SK-N-SH (cell line): ENCODE results near the gene SMIM12. TPM values are rescaled to one million over a fixed set of nuclear protein-coding genes. Genes with fewer than 3 reads are reported as not detected.

Source experiments
- CTCF ChIA-PET: fragments of 300-600, 350-600 bp; formaldehyde crosslinking; extraction: SDS; loops from one replicate; lab custom pipeline; 2021; lab: Yijun Ruan, JAX
- POLR2A ChIA-PET: fragments of 350-600 bp; sonication (Branson Sonifier 250); formaldehyde crosslinking; extraction: SDS; loops from one replicate; lab custom pipeline; 2020; ENCODE audit warnings: antibody characterized with exemption, inconsistent platforms; lab: Yijun Ruan, JAX
- DNase-seq: peaks from one replicate; pipeline ENCODE4 v3.0.0; 2012
- H2AFZ ChIP-seq: fragments of 200-600 bp; sonication (generic); 2 replicates; pipeline ENCODE4 v1.8.1; 2016; ENCODE audit warnings: antibody characterized with exemption, mild to moderate bottlenecking, low read depth
- H3F3A ChIP-seq: fragments of 200-600 bp; sonication (generic); replicated peaks from 2 replicates; pipeline ENCODE3; 2016; ENCODE audit warnings: antibody characterized with exemption, mild to moderate bottlenecking; ENCODE audit not compliant: insufficient read depth
- H3K27ac ChIP-seq, 2 experiments: fragments of 200-500 bp in 1 of 2; fragments of 200-600 bp in 1 of 2; sonication (Bioruptor generic) in 1 of 2; sonication (generic), shearing (Covaris generic) in 1 of 2; 2 replicates each; pipeline versions ENCODE4 v1.5.1 to v1.6.1; 2014 to 2016; ENCODE audit warnings: low read depth in 2 of 2, inconsistent platforms in 1 of 2, low read length in 1 of 2, mild to moderate bottlenecking in 1 of 2, mixed read lengths in 1 of 2
- H3K27me3 ChIP-seq: fragments of 200-600 bp; sonication (generic), shearing (Covaris generic); 2 replicates; pipeline ENCODE4 v1.6.1; 2016; ENCODE audit warnings: mixed run types; ENCODE audit not compliant: insufficient read depth
- H3K36me3 ChIP-seq, 2 experiments: fragments of 200-500 bp in 1 of 2; fragments of 200-600 bp in 1 of 2; sonication (Bioruptor generic) in 1 of 2; sonication (generic) in 1 of 2; replicated peaks in 1 of 2; 2 replicates each; pipeline versions ENCODE3 to v1.5.1; 2014 to 2016; ENCODE audit warnings: low read length in 1 of 2, mild to moderate bottlenecking in 1 of 2; ENCODE audit not compliant: insufficient read depth in 2 of 2, control insufficient read depth in 1 of 2
- H3K4me1 ChIP-seq, 2 experiments: fragments of 200-500 bp in 1 of 2; fragments of 200-600 bp in 1 of 2; sonication (Bioruptor generic) in 1 of 2; sonication (generic), shearing (Covaris generic) in 1 of 2; 2 replicates each; pipeline versions ENCODE4 v1.5.1 to v1.6.1; 2014 to 2016; ENCODE audit warnings: low read depth in 1 of 2, low read length in 1 of 2, mixed run types in 1 of 2; ENCODE audit not compliant: insufficient read depth in 2 of 2, control insufficient read depth in 1 of 2
- H3K4me2 ChIP-seq: fragments of 200-600 bp; sonication (generic), shearing (Covaris generic); 2 replicates; pipeline ENCODE4 v1.6.1; 2017; ENCODE audit warnings: mixed run types
- H3K4me3 ChIP-seq, 2 experiments: fragments of 200-500 bp in 1 of 2; fragments of 200-600 bp in 1 of 2; sonication (Bioruptor generic) in 1 of 2; sonication (generic), shearing (Covaris generic) in 1 of 2; 2 replicates each; pipeline versions ENCODE4 v1.5.1 to v1.8.1; 2014 to 2016; ENCODE audit warnings: low read depth in 2 of 2, inconsistent platforms in 1 of 2, low read length in 1 of 2, mild to moderate bottlenecking in 1 of 2, mixed read lengths in 1 of 2, moderate library complexity in 1 of 2
- H3K79me2 ChIP-seq: fragments of 200-600 bp; sonication (generic); 2 replicates; pipeline ENCODE4 v1.8.1; 2017; ENCODE audit warnings: mild to moderate bottlenecking; ENCODE audit not compliant: insufficient read depth
- H3K9ac ChIP-seq: fragments of 200-600 bp; sonication (generic); 2 replicates; pipeline ENCODE4 v1.6.1; 2017; ENCODE audit warnings: mixed run types
- H3K9me2 ChIP-seq: fragments of 200-600 bp; sonication (generic); 2 replicates; pipeline ENCODE4 v1.6.1; 2017; ENCODE audit warnings: mixed run types
- H3K9me3 ChIP-seq: fragments of 200-600 bp; sonication (generic); 2 replicates; pipeline ENCODE4 v1.6.1; 2017; ENCODE audit warnings: mixed run types, mild to moderate bottlenecking, moderate library complexity
- H4K20me1 ChIP-seq: fragments of 200-600 bp; sonication (generic); 2 replicates; pipeline ENCODE4 v1.6.1; 2017; ENCODE audit warnings: mild to moderate bottlenecking, mixed run types; ENCODE audit not compliant: insufficient read depth
- CHD2 ChIP-seq: fragments of 150-350 bp; IDR thresholded peaks from 2 replicates; pipeline ENCODE4 v1.6.1; 2018; ENCODE audit warnings: low read length; ENCODE audit not compliant: partially characterized antibody
- CTCF ChIP-seq: fragments of 200-600 bp; sonication (generic); IDR thresholded peaks from 2 replicates; pipeline ENCODE4 v1.6.1; 2017; ENCODE audit warnings: antibody characterized with exemption, mild to moderate bottlenecking, moderate library complexity
- ELF1 ChIP-seq: IDR thresholded peaks from 2 replicates; pipeline ENCODE4 v1.4.0; 2012
- FOXJ3 ChIP-seq: sonication (generic); formaldehyde crosslinking; IDR thresholded peaks from 2 replicates; pipeline ENCODE4 v1.5.1; 2020; ENCODE audit warnings: mild to moderate bottlenecking, missing genetic modification reagents
- FOXM1 ChIP-seq: IDR thresholded peaks from 2 replicates; pipeline ENCODE4 v1.4.0; 2012; ENCODE audit warnings: low read depth, mild to moderate bottlenecking
- GABPA ChIP-seq: IDR thresholded peaks from 2 replicates; pipeline ENCODE4 v1.4.0; 2012; ENCODE audit warnings: low read depth, mild to moderate bottlenecking
- NFIC ChIP-seq: IDR thresholded peaks from 2 replicates; pipeline ENCODE4 v1.4.0; 2012; ENCODE audit warnings: borderline replicate concordance
- NRF1 ChIP-seq: IDR thresholded peaks from 2 replicates; pipeline ENCODE4 v1.6.1; 2012; ENCODE audit warnings: low read depth, mild to moderate bottlenecking, low read length
- RCOR1 ChIP-seq: fragments of 150-350 bp; IDR thresholded peaks from 2 replicates; pipeline ENCODE4 v1.6.1; 2017; ENCODE audit warnings: antibody characterized with exemption, low read length
- REST ChIP-seq: IDR thresholded peaks from 2 replicates; pipeline ENCODE4 v1.6.1; 2012; ENCODE audit warnings: mild to moderate bottlenecking, low read depth, low read length, moderate library complexity
- RFX5 ChIP-seq: IDR thresholded peaks from 2 replicates; pipeline ENCODE4 v1.6.1; 2012; ENCODE audit warnings: mild to moderate bottlenecking, improper control_type of control experiment, low read length
- TAF1 ChIP-seq: IDR thresholded peaks from 2 replicates; pipeline ENCODE4 v1.6.1; 2012; ENCODE audit warnings: low read depth, mild to moderate bottlenecking, low read length, moderate library complexity, borderline replicate concordance
- TCF12 ChIP-seq: IDR thresholded peaks from 2 replicates; pipeline ENCODE4 v1.4.0; 2012
- TEAD4 ChIP-seq: IDR thresholded peaks from 2 replicates; pipeline ENCODE4 v1.4.0; 2012; ENCODE audit warnings: mild to moderate bottlenecking, borderline replicate concordance; ENCODE audit not compliant: insufficient read depth
- USF2 ChIP-seq: fragments of 150-350 bp; IDR thresholded peaks from 2 replicates; pipeline ENCODE4 v1.6.1; 2017; ENCODE audit warnings: antibody characterized with exemption, low read length, low read depth, borderline replicate concordance
- ZBTB33 ChIP-seq: IDR thresholded peaks from 2 replicates; pipeline ENCODE4 v1.4.0; 2012; ENCODE audit warnings: low read depth, borderline replicate concordance
- WGBS: methylation state at CpG from one replicate; pipeline ENCODE4 v1.1.6; 2017; ENCODE audit warnings: low lambda C conversion rate; 5-methylcytosine and 5-hydroxymethylcytosine counted together
- polyA plus RNA-seq, 3 experiments: library from polyadenylated mRNA; depleted of rRNA; stranded (reverse); fragments of >200 nt; gene quantifications; 2 replicates each; pipeline ENCODE4 v1.2.3, GENCODE V29; 2012

The SMIM12 gene
- polyA plus RNA-seq, 1 of the 3 experiments (the other 2 are of a cell fraction) = 42.3 TPM

GRCh38 chr1:34843392-34844251 lies 15.9 kb downstream of the SMIM12 start (continued):
- TF ChIP-seq CTCF (no peak), FOXM1 (no peak), NFIC (no peak), ZBTB33 (no peak), GABPA (no peak)

GRCh38 chr1:34842952-34843371 lies 16.6 kb downstream of the SMIM12 start:
- H3K4me1 ChIP-seq = peaks cover 0 to 12% of the 10 kb centered on the region in 2 experiments; a peak in 1 of 4 replicates
- no peak overlapping the region for H3K4me2 ChIP-seq
- no peaks in the 10 kb centered on the region for H3K9me3 ChIP-seq
- no peaks in the 10 kb centered on the region for H3K79me2 ChIP-seq
- TF ChIP-seq USF2 = no peak
- TF ChIP-seq ELF1 = no peak
- TF ChIP-seq REST = no peak
- no peak for TF ChIP-seq RFX5
- TF ChIP-seq RCOR1 = no peak
- no peak for TF ChIP-seq NRF1
- no peak for TF ChIP-seq CHD2
- TF ChIP-seq TCF12 = no peak
- no peak for TF ChIP-seq NFIC
- TF ChIP-seq FOXJ3 (CRISPR knock-in tag) = no peak
- TF ChIP-seq TAF1 = no peak
- TF ChIP-seq TEAD4 = no peak
- ChIA-PET CTCF (interaction anchor here (6.5 kb wide), 1 partner anchor 10 kb away, joined by 51 read pairs; no protein-coding TSS in a partner anchor), POLR2A (no interaction called here)
- H3K27me3 ChIP-seq = no peaks in the 10 kb centered on the region
- no peak overlapping the region for H3K9ac ChIP-seq
- no peak overlapping the region for H3K27ac ChIP-seq
- H3K9me2 ChIP-seq = no peaks in the 10 kb centered on the region
- peaks cover 0 to 6% of the 10 kb centered on the region in 2 experiments for H3K36me3 ChIP-seq
- H3K4me3 ChIP-seq = no peak overlapping the region
- no peaks in the 10 kb centered on the region for H4K20me1 ChIP-seq
- H2AFZ ChIP-seq = no peak overlapping the region
- 93% methylated on average over 4 of the region's 4 CpGs for WGBS
- no peaks in the 10 kb centered on the region for H3F3A ChIP-seq
- no peak for DNase-seq
